Measurements from ENCODE around the gene MAN1C1.

GRCh38 chr1:25832336-25833037 is 215.9 kb downstream of the MAN1C1 start:
- TF ChIP-seq CTCF (IDR thresholded peaks at IDR 0.05; ENCODE audit: extremely low read depth in 1 of 2, insufficient read depth in 1 of 2, low read depth in 1 of 2, low read length in 2 of 2), result no peak
- no peak for TF ChIP-seq MAX (IDR thresholded peaks at IDR 0.05; ENCODE audit: insufficient read depth, insufficient read length)
- TF ChIP-seq EZH2 (IDR thresholded peaks at IDR 0.05; ENCODE audit: borderline replicate concordance, low read depth, low read length, severe bottlenecking), result no peak
- TF ChIP-seq FOS (IDR thresholded peaks at IDR 0.05; ENCODE audit: borderline replicate concordance, insufficient read depth, low read length), result no peak
- no peak for TF ChIP-seq POLR2AphosphoS5 (IDR thresholded peaks at IDR 0.05; ENCODE audit: insufficient read depth, low read depth, low read length)
- TF ChIP-seq POLR2A (IDR thresholded peaks at IDR 0.05; ENCODE audit: low read depth, low read length), result no peak
- TF ChIP-seq JUN (IDR thresholded peaks at IDR 0.05; ENCODE audit: borderline replicate concordance, insufficient read depth, insufficient read length, low read depth), result no peak
- no peak for TF ChIP-seq MYC (IDR thresholded peaks at IDR 0.05; ENCODE audit: low read depth, low read length)

All from endothelial cell of umbilical vein (primary cell).